GM13976 (cell line): Measurements from ENCODE around the gene CYREN.
"Not testable (repeated sequence)": the region's sequence is repeated elsewhere in the genome, so short reads cannot be mapped to it uniquely, and the experiment has no call there.

ENCODE experiments used
- DNase-seq: peaks from one replicate; pipeline ENCODE4 v3.0.0; 2012; ENCODE audit warnings: low spot score
- CTCF ChIP-seq: IDR thresholded peaks from 2 replicates; pipeline ENCODE4 v1.5.1; 2012; ENCODE audit warnings: borderline replicate concordance, mild to moderate bottlenecking; ENCODE audit not compliant: insufficient read depth; ENCODE audit errors: extremely low read depth, missing control alignments, control extremely low read depth
- in situ Hi-C: fragments of 300-500 bp; cut with MboI; formaldehyde crosslinking; loops from one replicate; pipeline ENCODE4 v1.12.0; 2022; ENCODE audit warnings: low sequenced_read_pairs, mixed read lengths, inconsistent platforms; ENCODE audit not compliant: unreplicated experiment

Gene CYREN

GRCh38 chr7:135129579-135129978 is 40.9 kb downstream of the CYREN start:
- TF ChIP-seq CTCF, result no peak
- no peak for DNase-seq
- in situ Hi-C loops, result no loop called here

DNA sequence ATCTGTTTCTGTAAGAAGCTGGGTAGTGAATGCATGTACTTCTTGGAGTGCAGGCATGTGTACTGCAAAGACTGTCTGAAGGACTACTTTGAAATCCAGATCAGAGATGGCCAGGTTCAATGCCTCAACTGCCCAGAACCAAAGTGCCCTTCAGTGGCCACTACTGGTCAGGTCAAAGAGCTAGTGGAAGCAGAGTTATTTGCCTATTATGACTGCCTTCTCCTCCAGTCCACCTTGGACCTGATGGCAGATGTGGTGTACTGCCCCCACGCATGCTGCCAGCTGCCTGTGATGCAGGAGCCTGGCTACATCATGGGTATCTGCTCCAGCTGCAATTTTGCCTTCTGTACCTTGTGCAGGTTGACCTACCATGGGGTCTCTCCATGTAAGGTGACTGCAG is 41.6 kb downstream of the CYREN start:
- no peak for TF ChIP-seq CTCF
- in situ Hi-C loops, result no loop called here
- DNase-seq, result no peak

DNA sequence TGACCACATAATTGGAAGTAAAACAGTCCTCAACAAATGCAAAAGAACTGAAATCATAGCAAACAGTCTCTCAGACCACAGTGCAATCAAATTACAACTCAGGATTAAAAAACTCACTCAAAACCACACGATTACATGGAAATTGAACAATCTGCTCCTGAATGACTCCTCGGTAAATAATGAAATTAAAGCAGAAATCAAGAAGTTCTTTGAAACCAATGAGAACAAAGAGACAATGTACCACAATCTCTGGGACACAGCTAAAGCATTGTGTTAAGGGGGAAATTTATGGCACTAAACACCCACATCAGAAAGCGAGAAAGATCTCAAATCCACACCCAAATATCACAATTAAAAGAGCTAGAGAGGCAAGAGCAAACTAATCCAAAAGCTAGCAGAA is 45.9 kb downstream of the CYREN start:
- in situ Hi-C loops, result not testable (repeated sequence)

DNA sequence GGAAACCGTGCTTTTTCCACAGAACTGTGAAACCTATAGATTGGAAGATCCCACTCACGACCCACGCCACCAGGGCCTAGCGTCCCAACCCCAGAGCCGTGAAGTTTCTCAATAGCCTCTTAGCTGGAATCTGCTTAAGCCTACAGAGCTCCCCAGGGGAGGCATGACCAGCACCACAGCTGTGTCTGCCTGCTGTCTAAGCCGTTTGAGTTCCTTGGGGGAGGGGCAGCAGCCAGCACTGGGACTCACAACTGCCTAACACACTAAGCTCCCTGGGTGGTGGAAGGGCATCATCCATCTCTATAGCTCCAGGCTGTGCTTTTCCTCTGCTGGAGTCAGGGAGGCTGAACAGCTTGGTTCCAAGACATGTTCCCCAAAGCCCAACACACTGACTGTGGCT is 48.6 kb downstream of the CYREN start:
- no peak for DNase-seq
- TF ChIP-seq CTCF, result no peak
- in situ Hi-C loops, result no loop called here

More for the DNA sequence above, 45.9 kb downstream of the CYREN start:
- not testable (repeated sequence) for DNase-seq

DNA sequence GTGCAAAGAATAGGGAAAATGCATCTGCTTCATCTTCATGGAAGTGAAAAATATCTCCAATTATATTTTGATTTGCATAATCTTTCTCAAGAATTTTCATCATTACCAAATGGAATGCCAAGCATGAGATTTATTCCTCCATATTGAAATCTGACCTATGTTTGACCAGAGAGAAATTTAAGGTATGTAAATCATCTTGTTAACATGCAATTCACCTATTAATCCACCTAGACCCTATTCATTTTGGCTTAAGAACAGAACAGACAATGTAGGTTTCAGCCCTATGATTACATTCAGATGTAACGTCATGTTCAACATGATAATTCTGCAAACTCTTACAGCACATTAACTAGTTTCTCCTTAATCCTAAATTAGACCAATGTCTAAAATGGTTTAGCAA is 53.4 kb downstream of the CYREN start:
- no peak for TF ChIP-seq CTCF
- in situ Hi-C loops, result no loop called here
- DNase-seq, result no peak
